SU-DHL-6 (cell line): ENCODE results near the gene CDC42EP1.

ENCODE experiments used
- H2AFZ ChIP-seq: fragments of 200-600 bp; sonication (generic); 2 replicates; pipeline ENCODE4 v1.6.1; 2014; ENCODE audit warnings: low read depth, mild to moderate bottlenecking, moderate library complexity, mixed read lengths, antibody characterized with exemption, low read length; ENCODE audit not compliant: severe bottlenecking
- H3F3A ChIP-seq: fragments of 200-600 bp; shearing (Covaris generic); 2 replicates; pipeline ENCODE4 v1.6.0; 2016; ENCODE audit warnings: antibody characterized with exemption, mild to moderate bottlenecking; ENCODE audit not compliant: insufficient read depth
- H3K27ac ChIP-seq: fragments of 200-600 bp; sonication (generic); 2 replicates; pipeline ENCODE4 v1.5.1; 2016; ENCODE audit warnings: low read depth, mild to moderate bottlenecking, low read length, moderate library complexity, mixed read lengths
- H3K27me3 ChIP-seq: fragments of 200-600 bp; sonication (generic), shearing (Covaris generic); 2 replicates; pipeline ENCODE4 v1.6.0; 2014; ENCODE audit warnings: mild to moderate bottlenecking, low read length
- H3K36me3 ChIP-seq: fragments of 200-600 bp; sonication (generic); 2 replicates; pipeline ENCODE4 v1.6.1; 2014; ENCODE audit warnings: mild to moderate bottlenecking, low read length, mixed read lengths
- H3K4me2 ChIP-seq: fragments of 300-600, 200-600 bp; shearing (Covaris generic), sonication (generic); 2 replicates; pipeline ENCODE4 v1.6.0; 2014; ENCODE audit warnings: low read length, low read depth, mild to moderate bottlenecking; ENCODE audit not compliant: poor library complexity, severe bottlenecking
- H3K4me3 ChIP-seq: fragments of 200-600 bp; sonication (generic); 2 replicates; pipeline ENCODE4 v1.5.1; 2014; ENCODE audit warnings: antibody characterized with exemption, low read length, mild to moderate bottlenecking, mixed read lengths; ENCODE audit not compliant: insufficient read depth, poor library complexity, severe bottlenecking
- H3K79me2 ChIP-seq: fragments of 200-600 bp; sonication (generic); 2 replicates; pipeline ENCODE4 v1.6.1; 2014; ENCODE audit warnings: mild to moderate bottlenecking, low read length, moderate library complexity; ENCODE audit not compliant: insufficient read depth
- H3K9ac ChIP-seq: fragments of 200-600 bp; sonication (generic); 2 replicates; pipeline ENCODE4 v1.7.0; 2014; ENCODE audit warnings: mild to moderate bottlenecking, low read length
- H3K9me2 ChIP-seq: fragments of 200-600 bp; sonication (generic); replicated peaks from 2 replicates; pipeline ENCODE4 v1.6.1; 2014; ENCODE audit warnings: low read length; ENCODE audit not compliant: insufficient read depth
- H3K9me3 ChIP-seq: fragments of 200-600 bp; sonication (generic); 2 replicates; pipeline ENCODE4 v1.6.1; 2014; ENCODE audit warnings: low read length, mixed read lengths; ENCODE audit not compliant: insufficient read depth
- H4K20me1 ChIP-seq: fragments of 200-600 bp; sonication (generic); 2 replicates; pipeline ENCODE4 v1.6.1; 2014; ENCODE audit warnings: low read depth, mild to moderate bottlenecking, antibody characterized with exemption, low read length, moderate library complexity, mixed read lengths
- CTCF ChIP-seq: fragments of 200-600 bp; sonication (generic); IDR thresholded peaks from one replicate; pipeline ENCODE4 v1.5.1; 2017; ENCODE audit warnings: antibody characterized with exemption, mild to moderate bottlenecking, low read length, moderate library complexity; ENCODE audit not compliant: insufficient read depth, poor library complexity, severe bottlenecking
- EZH2phosphoT487 ChIP-seq: fragments of 200-600 bp; sonication (generic), shearing (Covaris generic); conservative IDR thresholded peaks from 2 replicates; pipeline ENCODE4 v1.6.1; 2018; ENCODE audit warnings: mild to moderate bottlenecking, antibody characterized with exemption, low read length, moderate library complexity, mixed read lengths

The CDC42EP1 gene

GRCh38 chr22:37558815-37559214 is 1.5 kb upstream of the CDC42EP1 start:
- Histone ChIP-seq H3F3A (no peaks in the 10 kb centered on the region), H3K9me2 (no peaks in the 10 kb centered on the region), H3K79me2 (no peaks in the 10 kb centered on the region), H2AFZ (no peak overlapping the region), H3K4me3 (no peak overlapping the region), H4K20me1 (no peaks in the 10 kb centered on the region), H3K27me3 (no peaks in the 10 kb centered on the region), H3K9me3 (no peaks in the 10 kb centered on the region), H3K36me3 (no peaks in the 10 kb centered on the region), H3K9ac (no peak overlapping the region), H3K27ac (no peak overlapping the region), H3K4me2 (no peak overlapping the region)
- TF ChIP-seq CTCF: no peak
- TF ChIP-seq EZH2phosphoT487: no peak

DNA sequence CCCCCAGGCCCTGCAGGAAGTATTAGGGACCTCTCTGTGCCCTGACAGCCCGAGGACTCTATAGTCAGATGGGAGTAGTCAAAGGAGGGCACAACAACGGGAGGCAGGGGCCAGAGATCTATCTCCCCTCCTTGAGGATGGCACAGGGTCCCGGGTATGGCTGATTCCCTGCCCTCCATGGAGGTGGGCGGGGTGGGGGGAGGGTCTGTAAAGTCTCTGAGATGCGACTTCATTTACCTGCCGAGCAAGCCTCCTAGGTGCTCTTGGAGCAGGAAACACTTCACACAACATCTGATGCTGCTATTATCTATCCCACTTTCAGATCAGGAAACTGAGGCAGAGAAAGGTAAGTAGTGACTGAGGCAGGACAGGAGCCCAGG is 769 bp upstream of the CDC42EP1 start:
- Histone ChIP-seq H3K27me3 (no peaks in the 10 kb centered on the region), H3K9ac (no peak overlapping the region), H4K20me1 (no peaks in the 10 kb centered on the region), H3K79me2 (no peaks in the 10 kb centered on the region), H3K36me3 (no peaks in the 10 kb centered on the region), H3K4me3 (no peak overlapping the region), H3K4me2 (no peak overlapping the region), H3K27ac (no peak overlapping the region), H3K9me3 (no peaks in the 10 kb centered on the region), H3F3A (no peaks in the 10 kb centered on the region), H2AFZ (no peak overlapping the region), H3K9me2 (no peaks in the 10 kb centered on the region)
- TF ChIP-seq EZH2phosphoT487: no peak
- TF ChIP-seq CTCF: no peak

DNA sequence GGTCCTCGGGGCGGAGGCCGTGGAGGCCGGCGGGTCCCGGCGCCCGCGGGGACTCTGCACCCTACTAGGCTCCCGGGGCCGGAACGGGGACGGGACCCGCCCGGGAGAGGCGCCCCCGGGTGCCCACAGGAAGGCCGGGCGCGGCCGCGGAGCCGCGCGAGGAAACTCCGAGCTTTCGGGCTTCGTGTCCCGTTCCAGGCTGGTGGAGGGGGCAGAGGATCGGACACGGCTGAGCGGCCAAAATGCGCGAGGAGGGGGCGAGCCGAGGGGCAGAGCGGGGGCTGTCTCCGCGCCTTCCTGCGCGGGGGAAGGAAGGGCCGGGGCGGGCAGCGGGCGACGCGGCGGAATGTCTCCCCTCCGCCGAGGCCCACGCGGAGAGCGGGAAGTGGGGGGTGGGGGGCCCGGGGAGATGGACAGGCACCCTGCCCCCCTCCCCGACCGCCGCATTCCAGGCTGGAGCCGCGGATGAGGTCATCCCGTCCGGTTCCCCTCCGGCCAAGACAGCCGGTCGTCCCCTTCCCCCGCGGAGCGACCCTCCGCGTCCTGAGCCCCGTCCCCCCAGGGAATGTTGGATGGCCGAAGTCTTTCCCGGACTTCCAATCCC is 430 bp downstream of the CDC42EP1 start:
- H3K9me2 ChIP-seq: no peaks in the 10 kb centered on the region
- H2AFZ ChIP-seq: no peak overlapping the region
- H3K36me3 ChIP-seq: no peaks in the 10 kb centered on the region
- no peak overlapping the region for H3K4me2 ChIP-seq
- no peak overlapping the region for H3K4me3 ChIP-seq
- H3K9ac ChIP-seq: no peak overlapping the region
- H4K20me1 ChIP-seq: no peaks in the 10 kb centered on the region
- no peaks in the 10 kb centered on the region for H3K9me3 ChIP-seq
- no peaks in the 10 kb centered on the region for H3F3A ChIP-seq
- no peak overlapping the region for H3K27ac ChIP-seq
- H3K27me3 ChIP-seq: no peaks in the 10 kb centered on the region
- no peaks in the 10 kb centered on the region for H3K79me2 ChIP-seq
- TF ChIP-seq CTCF (no peak), EZH2phosphoT487 (no peak)
